ENCODE results near the gene ITPR2. TPM values are rescaled to one million over a fixed set of nuclear protein-coding genes. Genes with fewer than 3 reads are reported as not detected.

Gene ITPR2
- total and polyA plus RNA-seq, 4 donors = 11.7 to 93.3 (median 35.4) TPM

DNA sequence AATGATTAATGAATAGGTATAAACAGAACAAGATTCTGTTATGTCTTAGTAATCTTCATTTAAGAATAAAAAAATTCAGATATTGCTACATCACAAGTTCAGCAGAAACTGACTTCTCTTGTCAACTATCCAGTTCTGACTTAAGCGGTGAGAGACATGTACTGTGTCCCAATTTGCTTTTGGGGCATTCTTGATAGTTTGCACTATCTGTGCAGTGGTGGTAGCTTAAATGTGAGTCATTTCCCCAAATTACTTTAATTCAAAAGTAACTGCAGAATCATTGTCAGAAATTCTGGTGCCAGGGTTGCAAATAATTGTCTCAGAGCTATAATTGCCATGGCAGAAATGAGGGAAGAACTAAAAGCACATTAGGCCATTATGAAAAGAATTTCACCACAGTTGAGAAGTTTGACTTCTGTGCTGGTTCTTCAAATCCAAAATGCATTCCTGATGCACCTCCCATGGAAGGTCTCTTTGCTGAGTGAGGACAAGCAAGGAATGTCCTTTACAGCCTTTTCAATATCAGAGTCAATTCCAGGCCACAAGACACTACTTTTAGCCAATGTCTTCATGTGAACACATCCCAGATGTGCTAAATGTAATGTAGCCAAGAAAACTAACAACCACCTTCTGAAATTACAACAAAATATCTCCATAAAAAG lies 332.9 kb downstream of the ITPR2 start:
- Histone ChIP-seq H3K9me3 (ENCODE audit: control insufficient read depth in 4 of 4, low read length in 3 of 4) (no peaks in the 10 kb centered on the region), H3K4me1 (ENCODE audit: control insufficient read depth in 4 of 4, insufficient read depth in 4 of 4, low read length in 3 of 4) (no peaks in the 10 kb centered on the region), H3K9ac (ENCODE audit: low read depth in 1 of 2, low read length in 2 of 2) (no peak overlapping the region), H3K27me3 (ENCODE audit: control insufficient read depth in 4 of 4, insufficient read depth in 4 of 4, low read length in 3 of 4) (no peaks in the 10 kb centered on the region), H3K27ac (ENCODE audit: low read depth in 1 of 2, low read length in 2 of 2) (no peak overlapping the region), H3K36me3 (ENCODE audit: control insufficient read depth in 4 of 4, insufficient read depth in 3 of 4, low read depth in 1 of 4, low read length in 3 of 4) (peaks cover 0 to 6% (median 3%) of the 10 kb centered on the region in 4 donors), H3K4me3 (ENCODE audit: low read depth in 1 of 3, low read length in 3 of 3) (no peak overlapping the region)
- DNase-seq (ENCODE audit: low spot score) = no peak
- WGBS = 92% methylated on average over 1 of the region's 1 CpG
- TF ChIP-seq, protein P1, sequence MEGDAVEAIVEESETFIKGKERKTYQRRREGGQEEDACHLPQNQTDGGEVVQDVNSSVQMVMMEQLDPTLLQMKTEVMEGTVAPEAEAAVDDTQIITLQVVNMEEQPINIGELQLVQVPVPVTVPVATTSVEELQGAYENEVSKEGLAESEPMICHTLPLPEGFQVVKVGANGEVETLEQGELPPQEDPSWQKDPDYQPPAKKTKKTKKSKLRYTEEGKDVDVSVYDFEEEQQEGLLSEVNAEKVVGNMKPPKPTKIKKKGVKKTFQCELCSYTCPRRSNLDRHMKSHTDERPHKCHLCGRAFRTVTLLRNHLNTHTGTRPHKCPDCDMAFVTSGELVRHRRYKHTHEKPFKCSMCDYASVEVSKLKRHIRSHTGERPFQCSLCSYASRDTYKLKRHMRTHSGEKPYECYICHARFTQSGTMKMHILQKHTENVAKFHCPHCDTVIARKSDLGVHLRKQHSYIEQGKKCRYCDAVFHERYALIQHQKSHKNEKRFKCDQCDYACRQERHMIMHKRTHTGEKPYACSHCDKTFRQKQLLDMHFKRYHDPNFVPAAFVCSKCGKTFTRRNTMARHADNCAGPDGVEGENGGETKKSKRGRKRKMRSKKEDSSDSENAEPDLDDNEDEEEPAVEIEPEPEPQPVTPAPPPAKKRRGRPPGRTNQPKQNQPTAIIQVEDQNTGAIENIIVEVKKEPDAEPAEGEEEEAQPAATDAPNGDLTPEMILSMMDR (IDR thresholded peaks at IDR 0.05; ENCODE audit: low read depth, low read length, missing input control) = no peak
- TF ChIP-seq TAF1 (conservative IDR thresholded peaks at IDR 0.05) = no peak

DNA sequence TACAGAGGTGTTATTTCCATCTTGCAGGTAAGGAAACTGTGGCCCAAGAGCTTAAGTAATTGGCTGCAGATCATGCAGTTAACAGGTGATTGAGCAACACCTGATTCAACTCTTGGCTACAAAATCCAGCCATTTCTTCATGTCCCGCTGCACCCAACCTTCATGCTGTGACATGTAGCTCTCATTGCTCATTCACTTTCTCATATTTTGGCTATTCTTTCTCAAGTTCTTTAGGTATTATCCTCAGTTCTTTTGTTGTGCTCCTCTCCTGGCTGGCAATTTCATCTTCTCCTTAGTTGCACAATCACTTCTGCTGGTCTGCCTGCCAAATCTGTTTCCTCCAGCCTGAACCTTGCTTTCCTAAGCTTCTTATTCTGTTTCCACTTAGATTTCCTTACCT lies 336.8 kb downstream of the ITPR2 start:
- no peaks in the 10 kb centered on the region for H3K9me3 ChIP-seq (ENCODE audit: control insufficient read depth in 4 of 4, low read length in 3 of 4)
- peak overlapping the region in 1 of 2 donors; percentile 10 for H3K27ac ChIP-seq (ENCODE audit: low read depth in 1 of 2, low read length in 2 of 2)
- H3K4me1 ChIP-seq (ENCODE audit: control insufficient read depth in 4 of 4, insufficient read depth in 4 of 4, low read length in 3 of 4) = no peaks in the 10 kb centered on the region
- peaks cover 0 to 22% (median 11%) of the 10 kb centered on the region in 4 donors for H3K36me3 ChIP-seq (ENCODE audit: control insufficient read depth in 4 of 4, insufficient read depth in 3 of 4, low read depth in 1 of 4, low read length in 3 of 4)
- no peaks in the 10 kb centered on the region for H3K27me3 ChIP-seq (ENCODE audit: control insufficient read depth in 4 of 4, insufficient read depth in 4 of 4, low read length in 3 of 4)
- WGBS = 68% methylated on average over 1 of the region's 1 CpG
- no peak for DNase-seq (ENCODE audit: low spot score)
- TF ChIP-seq EGR1 (IDR thresholded peaks at IDR 0.05; ENCODE audit: low read depth in 2 of 2) = no peak
- TF ChIP-seq, protein P1 (IDR thresholded peaks at IDR 0.05; ENCODE audit: low read depth, low read length, missing input control) = no peak
- no peak for TF ChIP-seq SP1 (IDR thresholded peaks at IDR 0.05)
- TF ChIP-seq, protein P2, sequence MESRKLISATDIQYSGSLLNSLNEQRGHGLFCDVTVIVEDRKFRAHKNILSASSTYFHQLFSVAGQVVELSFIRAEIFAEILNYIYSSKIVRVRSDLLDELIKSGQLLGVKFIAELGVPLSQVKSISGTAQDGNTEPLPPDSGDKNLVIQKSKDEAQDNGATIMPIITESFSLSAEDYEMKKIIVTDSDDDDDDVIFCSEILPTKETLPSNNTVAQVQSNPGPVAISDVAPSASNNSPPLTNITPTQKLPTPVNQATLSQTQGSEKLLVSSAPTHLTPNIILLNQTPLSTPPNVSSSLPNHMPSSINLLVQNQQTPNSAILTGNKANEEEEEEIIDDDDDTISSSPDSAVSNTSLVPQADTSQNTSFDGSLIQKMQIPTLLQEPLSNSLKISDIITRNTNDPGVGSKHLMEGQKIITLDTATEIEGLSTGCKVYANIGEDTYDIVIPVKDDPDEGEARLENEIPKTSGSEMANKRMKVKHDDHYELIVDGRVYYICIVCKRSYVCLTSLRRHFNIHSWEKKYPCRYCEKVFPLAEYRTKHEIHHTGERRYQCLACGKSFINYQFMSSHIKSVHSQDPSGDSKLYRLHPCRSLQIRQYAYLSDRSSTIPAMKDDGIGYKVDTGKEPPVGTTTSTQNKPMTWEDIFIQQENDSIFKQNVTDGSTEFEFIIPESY (IDR thresholded peaks at IDR 0.05) = no peak
- no peak for TF ChIP-seq FOXA2 (IDR thresholded peaks at IDR 0.05)
- TF ChIP-seq TAF1 (conservative IDR thresholded peaks at IDR 0.05) = no peak
- TF ChIP-seq, protein P3, sequence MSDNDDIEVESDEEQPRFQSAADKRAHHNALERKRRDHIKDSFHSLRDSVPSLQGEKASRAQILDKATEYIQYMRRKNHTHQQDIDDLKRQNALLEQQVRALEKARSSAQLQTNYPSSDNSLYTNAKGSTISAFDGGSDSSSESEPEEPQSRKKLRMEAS (IDR thresholded peaks at IDR 0.05) = no peak
- H3K9ac ChIP-seq (ENCODE audit: low read depth in 1 of 2, low read length in 2 of 2) = no peak overlapping the region
- no peak overlapping the region for H3K4me3 ChIP-seq (ENCODE audit: low read depth in 1 of 3, low read length in 3 of 3)

DNA sequence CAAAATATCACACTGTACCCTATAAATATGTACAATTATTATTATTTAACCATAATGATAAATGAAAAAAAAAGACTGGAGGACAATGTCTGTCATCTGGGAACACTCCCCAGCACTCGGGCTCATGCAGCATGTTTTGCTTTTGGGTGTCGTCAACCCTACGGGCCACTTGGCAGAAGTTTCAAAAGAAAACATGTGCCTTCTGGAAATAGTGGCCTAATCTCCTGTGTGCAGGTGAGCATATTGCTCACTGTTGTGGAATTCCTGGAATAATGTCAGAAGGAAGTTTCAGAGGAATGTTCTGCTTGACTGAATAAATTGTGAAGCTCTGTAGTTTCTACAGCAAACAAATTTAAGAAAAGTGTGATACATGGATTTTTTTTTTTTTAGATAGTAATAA lies 339.3 kb downstream of the ITPR2 start:
- no peaks in the 10 kb centered on the region for H3K9me3 ChIP-seq (ENCODE audit: control insufficient read depth in 4 of 4, low read length in 3 of 4)
- no peaks in the 10 kb centered on the region for H3K4me1 ChIP-seq (ENCODE audit: control insufficient read depth in 4 of 4, insufficient read depth in 4 of 4, low read length in 3 of 4)
- no peak overlapping the region for H3K4me3 ChIP-seq (ENCODE audit: low read depth in 1 of 3, low read length in 3 of 3)
- H3K27ac ChIP-seq (ENCODE audit: low read depth in 1 of 2, low read length in 2 of 2) = no peak overlapping the region
- no peaks in the 10 kb centered on the region for H3K27me3 ChIP-seq (ENCODE audit: control insufficient read depth in 4 of 4, insufficient read depth in 4 of 4, low read length in 3 of 4)
- H3K36me3 ChIP-seq (ENCODE audit: control insufficient read depth in 4 of 4, insufficient read depth in 3 of 4, low read depth in 1 of 4, low read length in 3 of 4) = peaks cover 0 to 27% (median 15%) of the 10 kb centered on the region in 4 donors
- no peak for DNase-seq (ENCODE audit: low spot score)
- no peak overlapping the region for H3K9ac ChIP-seq (ENCODE audit: low read depth in 1 of 2, low read length in 2 of 2)
- WGBS = 40% methylated on average over 3 of the region's 3 CpGs
- TF ChIP-seq, protein P2 (IDR thresholded peaks at IDR 0.05) = no peak
- TF ChIP-seq FOXA2 (IDR thresholded peaks at IDR 0.05) (no peak), HNF4G (IDR thresholded peaks at IDR 0.05) (no peak), TAF1 (conservative IDR thresholded peaks at IDR 0.05) (no peak), YY1 (IDR thresholded peaks at IDR 0.05) (no peak), JUND (IDR thresholded peaks at IDR 0.05) (no peak), FOXA1 (IDR thresholded peaks at IDR 0.05) (no peak), HNF4A (conservative IDR thresholded peaks at IDR 0.05) (no peak)
- TF ChIP-seq, protein P3 (IDR thresholded peaks at IDR 0.05) = no peak
- TF ChIP-seq, protein P1 (IDR thresholded peaks at IDR 0.05; ENCODE audit: low read depth, low read length, missing input control) = no peak
